Cardiac fibroblast (primary cell): ENCODE measurements around the gene DDHD1.
"Not testable (repeated sequence)": the region's sequence is repeated elsewhere in the genome, so short reads cannot be mapped to it uniquely, and the experiment has no call there.

Experiments
- DNase-seq, 2 donors: peaks; one replicate each; pipeline versions ENCODE4 v3.0.0 to v3.0.0-alpha.2; 2010; ENCODE audit warnings: low read depth in 2 of 2
- H3K4me3 ChIP-seq, 2 donors: replicated peaks in 1 of 2; 1 replicate in 1 of 2; 2 replicates in 1 of 2; pipeline ENCODE4 v1.5.1; 2011; ENCODE audit warnings: low read depth in 2 of 2, low read length in 2 of 2, mild to moderate bottlenecking in 2 of 2, moderate library complexity in 1 of 2
- CTCF ChIP-seq: IDR thresholded peaks from one replicate; pipeline ENCODE4 v1.5.1; 2011; ENCODE audit warnings: low read depth, mild to moderate bottlenecking, low read length, inconsistent platforms

Gene DDHD1

GRCh38 chr14:53146739-53147138 lies 6.4 kb downstream of the DDHD1 start:
- H3K4me3 ChIP-seq, result no peak overlapping the region
- no peak for TF ChIP-seq CTCF
- DNase-seq, result no peak

GRCh38 chr14:53144244-53144643 lies 8.9 kb downstream of the DDHD1 start:
- no peak overlapping the region for H3K4me3 ChIP-seq
- no peak for DNase-seq
- no peak for TF ChIP-seq CTCF

- no peak overlapping the region for H3K4me3 ChIP-seq
- no peak for DNase-seq
- TF ChIP-seq CTCF, result no peak
Observed at GRCh38 chr14:53140585-53140984, 12.5 kb downstream of the DDHD1 start.

GRCh38 chr14:53137568-53138203 lies 15.4 kb downstream of the DDHD1 start:
- TF ChIP-seq CTCF, result no peak
- DNase-seq, result no peak
- H3K4me3 ChIP-seq, result no peak overlapping the region

- not testable (repeated sequence) for H3K4me3 ChIP-seq
- DNase-seq, result peak in 1 of 2 donors; percentile 5
Observed at GRCh38 chr14:53130491-53130890, 22.6 kb downstream of the DDHD1 start.

GRCh38 chr14:53128303-53129028 lies 24.7 kb downstream of the DDHD1 start:
- DNase-seq, result no peak
- H3K4me3 ChIP-seq, result no peak overlapping the region
- TF ChIP-seq CTCF, result no peak

- TF ChIP-seq CTCF, result no peak
- no peak for DNase-seq
- H3K4me3 ChIP-seq, result no peak overlapping the region
Observed at GRCh38 chr14:53127832-53128231, 25.3 kb downstream of the DDHD1 start.
